Activated CD8-positive, alpha-beta memory T cell treated with anti-CD3 and anti-CD28 coated beads for 4 hours (primary cell): ENCODE measurements around the gene BBS9.
"Not testable (repeated sequence)": the region's sequence is repeated elsewhere in the genome, so short reads cannot be mapped to it uniquely, and the experiment has no call there.

Experiments used
- DNase-seq, 2 donors: peaks; one replicate each; pipeline ENCODE4 v3.0.0-alpha.2; 2020; ENCODE audit warnings: low read depth in 2 of 2

Gene BBS9

DNA sequence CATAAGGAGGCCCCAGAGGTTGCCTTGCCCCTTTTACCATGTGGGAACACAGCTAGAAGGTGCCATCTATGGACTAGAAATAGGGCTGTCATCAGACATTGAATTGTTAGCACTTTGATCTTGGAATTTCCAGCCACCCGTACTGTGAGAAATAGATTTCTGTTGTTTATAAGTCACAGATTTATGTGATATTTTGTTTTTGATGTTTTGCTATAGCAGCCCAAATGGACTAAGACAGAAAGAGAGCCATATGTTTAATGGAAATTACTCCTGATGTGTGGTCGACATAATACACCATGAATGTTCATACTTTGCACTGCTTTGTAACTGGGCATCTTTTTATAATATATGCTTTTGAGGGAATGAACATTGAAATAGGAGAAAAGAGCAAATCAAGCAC is 302.2 kb downstream of the BBS9 start:
- DNase-seq = no peak

DNA sequence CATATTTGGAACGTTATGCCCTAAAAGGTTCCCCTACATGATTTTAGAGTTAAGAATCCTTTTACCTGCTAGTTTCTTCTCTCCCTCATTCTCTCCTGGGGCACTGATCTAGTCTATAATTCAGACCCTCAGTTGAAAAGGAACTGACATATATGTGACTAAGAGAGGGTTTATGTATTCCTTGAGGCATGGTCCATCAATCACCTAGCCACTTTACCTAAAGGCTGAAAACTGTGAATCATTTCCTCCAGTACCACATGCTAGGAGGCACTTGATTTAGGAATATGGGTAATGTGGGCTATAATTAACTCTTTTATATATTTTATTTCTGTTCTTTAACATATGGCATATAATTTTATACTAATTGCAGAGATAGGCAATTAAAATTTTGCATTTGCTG is 303.5 kb downstream of the BBS9 start:
- no peak for DNase-seq

DNA sequence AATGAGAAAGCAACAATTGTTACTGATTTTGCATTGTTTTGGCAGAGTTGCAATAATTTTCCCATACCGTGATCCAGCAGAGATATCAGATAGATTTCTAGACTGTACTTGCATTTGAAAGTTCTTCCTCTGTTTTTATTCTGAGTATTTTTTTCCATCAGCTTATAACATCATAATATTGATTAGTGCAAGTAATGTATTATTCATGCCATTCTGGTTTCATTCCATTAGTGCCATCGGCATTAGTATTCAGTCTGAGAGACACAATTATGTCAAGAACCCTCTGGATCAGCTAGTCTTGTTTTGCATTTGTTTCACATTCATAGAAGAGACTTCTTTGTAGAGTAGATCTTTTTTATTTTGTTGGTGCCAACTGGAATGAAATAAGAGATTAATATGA is 304.0 kb downstream of the BBS9 start:
- no peak for DNase-seq

DNA sequence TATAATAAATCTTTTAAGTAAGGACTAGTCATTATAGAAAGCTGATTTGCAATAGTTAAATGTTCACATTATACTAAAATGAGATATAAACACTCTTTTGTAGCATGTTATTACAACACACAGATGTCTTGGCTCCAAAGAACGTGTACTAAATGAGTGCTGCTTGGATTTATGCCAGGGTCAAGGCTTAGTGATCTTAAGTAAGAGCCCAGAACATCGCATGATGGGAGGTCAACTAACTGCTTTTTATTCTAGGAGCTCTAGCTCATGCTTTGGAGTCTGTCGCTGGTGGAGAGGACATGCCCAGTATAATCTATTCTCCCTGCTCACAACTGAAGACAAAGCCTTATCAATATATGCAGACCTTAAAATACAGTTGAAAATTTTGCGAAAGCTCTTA is 315.1 kb downstream of the BBS9 start:
- DNase-seq = no peak

DNA sequence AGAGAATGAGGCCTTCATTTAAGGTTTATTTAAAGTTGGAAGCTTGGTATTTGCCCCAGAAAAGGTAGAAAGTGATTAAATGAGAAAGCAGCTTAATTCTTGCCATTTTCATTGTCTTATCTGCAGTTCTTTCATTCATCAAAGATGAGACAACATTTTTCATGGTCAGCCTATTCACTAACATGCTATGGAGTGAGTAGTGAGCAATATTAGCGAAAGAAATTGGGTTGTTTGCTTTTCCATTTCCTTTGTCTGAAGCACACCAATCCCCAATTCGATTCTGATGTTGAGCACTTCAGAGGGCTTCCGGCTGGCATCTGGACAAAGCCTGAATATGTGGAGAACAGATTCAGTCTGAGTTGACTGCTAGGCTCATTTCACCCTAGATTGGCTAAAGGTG is 317.2 kb downstream of the BBS9 start:
- DNase-seq = no peak

DNA sequence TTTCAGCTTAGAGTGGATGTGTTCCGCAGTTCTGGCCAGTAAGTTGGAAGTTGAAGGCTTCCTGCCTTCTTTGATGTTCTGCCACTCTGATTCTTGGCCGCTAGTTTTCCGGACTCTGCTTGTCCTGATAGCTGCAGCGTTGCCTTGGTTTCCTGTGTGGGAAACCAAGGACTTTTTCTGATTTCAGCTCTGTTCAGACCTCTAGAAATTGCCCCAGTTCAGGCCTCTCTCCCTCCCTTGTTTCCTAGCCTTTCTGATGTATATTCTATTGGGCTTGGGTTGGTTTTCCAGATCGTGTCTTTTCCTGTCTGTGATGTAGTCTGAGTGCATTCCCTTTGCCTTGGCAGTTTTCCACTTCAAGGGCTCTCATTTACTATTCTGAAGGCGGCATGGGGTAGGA is 318.7 kb downstream of the BBS9 start:
- DNase-seq = no peak

DNA sequence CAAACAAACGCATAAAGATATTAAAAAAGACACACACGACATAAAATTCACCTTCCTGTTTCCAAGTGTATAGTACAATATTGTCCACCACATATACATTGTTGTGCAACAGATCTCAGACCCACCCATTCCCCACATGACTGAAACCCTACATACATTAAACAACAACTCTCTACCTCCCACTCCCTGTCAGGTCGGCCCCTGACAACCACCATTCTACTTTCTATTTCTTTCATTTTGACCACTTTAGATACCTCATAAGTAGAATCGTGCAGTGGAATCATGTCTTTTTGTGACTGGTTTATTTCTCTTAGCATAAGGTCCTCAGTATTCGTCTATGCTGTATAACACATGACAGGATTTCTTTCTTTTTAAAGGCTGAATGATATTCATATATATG is 320.5 kb downstream of the BBS9 start:
- no peak for DNase-seq

DNA sequence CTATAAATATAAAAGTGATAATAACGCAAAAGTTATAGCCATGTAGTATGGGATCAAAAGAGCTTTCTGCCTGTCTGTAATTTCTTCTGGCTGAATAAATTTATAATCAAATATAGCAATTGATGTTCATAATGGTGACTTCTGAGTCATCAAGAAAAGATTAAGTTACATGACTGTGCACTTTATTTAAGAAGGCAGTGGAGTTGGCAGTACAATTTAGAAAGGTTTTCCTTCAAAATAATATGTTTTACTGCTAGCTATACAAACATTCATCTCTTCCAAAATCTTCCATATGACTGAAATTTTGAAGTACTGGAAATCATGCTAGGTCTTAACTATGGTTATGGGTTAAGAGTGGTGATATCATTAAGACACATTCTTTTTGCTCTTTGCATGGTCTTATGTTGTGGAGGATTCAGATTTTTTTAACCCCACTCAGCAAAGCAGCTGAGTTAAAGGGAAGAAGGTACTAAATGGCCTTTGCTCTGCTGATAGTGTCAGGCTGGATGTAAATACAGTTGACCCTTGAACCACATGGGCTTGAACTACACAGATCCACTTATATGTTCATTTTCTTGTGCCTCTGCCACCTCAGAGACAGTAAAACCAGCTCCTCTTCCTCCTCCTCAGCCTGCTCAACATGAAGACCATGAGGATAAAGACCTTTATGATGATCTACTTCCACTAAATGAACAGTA is 323.6 kb downstream of the BBS9 start:
- no peak for DNase-seq

DNA sequence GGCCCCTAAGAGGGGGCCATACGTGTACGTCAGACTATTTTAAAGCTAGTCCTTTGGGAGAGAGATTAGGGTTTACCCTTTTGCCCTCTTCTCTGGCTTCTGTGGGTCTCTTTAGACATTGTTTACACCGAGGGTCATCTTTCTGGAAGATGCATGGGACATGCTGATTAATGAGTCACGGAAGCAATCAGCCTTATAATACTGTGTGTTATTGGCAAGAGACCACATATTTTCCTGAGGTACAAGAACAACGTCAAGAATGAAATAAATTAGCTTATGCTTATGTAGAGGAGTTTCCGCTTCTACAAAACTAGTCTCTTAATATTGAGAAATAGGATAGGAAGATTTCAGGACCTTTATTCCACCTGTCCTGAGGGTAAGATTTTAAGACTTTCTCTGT is 327.7 kb downstream of the BBS9 start:
- DNase-seq = no peak

DNA sequence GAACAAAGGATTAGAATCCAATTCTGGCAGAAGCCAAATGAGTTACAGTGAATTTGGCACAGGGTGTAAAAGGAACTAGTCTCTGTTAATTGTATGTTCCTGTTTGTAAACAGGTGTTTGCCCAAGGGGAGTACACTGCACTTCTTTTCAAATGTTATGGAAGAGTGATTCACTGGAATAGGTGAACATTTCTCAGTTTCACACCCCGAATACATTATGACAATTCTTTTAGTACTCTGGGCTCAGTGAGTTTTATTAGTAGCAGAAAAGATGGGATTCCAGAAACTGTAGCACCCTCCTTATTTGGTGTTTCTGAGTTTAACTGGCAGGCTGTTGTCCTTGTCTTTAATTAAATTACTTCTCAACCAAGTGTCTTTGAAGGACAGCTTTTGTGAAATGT is 329.2 kb downstream of the BBS9 start:
- no peak for DNase-seq

DNA sequence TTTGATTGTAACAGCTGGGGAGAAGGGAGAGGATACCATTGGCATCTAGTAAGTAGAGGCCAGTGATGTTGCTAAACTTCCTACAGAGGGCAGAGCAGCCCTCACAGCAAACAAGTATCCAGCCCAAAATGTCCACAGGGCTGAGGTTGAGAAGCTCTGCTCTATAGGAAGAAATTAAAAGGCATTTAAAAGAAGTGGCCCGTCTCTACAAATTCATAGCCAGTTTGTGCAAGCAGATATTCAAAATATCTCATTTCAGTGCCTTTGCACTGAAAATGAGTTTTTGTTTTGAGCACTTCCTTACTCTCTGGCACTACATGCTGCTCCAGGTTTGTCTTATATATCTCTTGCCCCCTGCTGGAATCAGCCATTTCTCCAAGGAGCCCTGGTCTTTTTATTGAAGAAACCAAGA is 330.0 kb downstream of the BBS9 start:
- DNase-seq = no peak

DNA sequence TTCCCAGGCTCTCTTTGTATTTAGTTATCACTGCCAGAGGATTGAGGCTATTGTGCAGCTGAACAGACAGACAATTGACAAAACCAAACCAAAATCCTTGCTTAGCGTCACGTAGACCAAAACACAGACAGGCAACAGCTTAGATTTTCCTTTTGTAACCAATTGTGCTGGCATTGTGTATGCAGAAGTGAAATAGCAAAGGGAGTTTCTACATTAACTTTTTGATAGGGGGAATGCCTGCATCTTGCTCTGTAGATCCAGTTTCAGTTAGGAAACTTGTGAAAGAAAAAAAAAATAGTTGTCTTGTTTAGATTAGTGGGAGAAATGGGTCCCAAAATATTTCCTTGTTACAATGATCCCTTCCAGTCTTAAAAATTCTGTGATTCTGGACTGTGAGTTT is 333.8 kb downstream of the BBS9 start:
- no peak for DNase-seq

DNA sequence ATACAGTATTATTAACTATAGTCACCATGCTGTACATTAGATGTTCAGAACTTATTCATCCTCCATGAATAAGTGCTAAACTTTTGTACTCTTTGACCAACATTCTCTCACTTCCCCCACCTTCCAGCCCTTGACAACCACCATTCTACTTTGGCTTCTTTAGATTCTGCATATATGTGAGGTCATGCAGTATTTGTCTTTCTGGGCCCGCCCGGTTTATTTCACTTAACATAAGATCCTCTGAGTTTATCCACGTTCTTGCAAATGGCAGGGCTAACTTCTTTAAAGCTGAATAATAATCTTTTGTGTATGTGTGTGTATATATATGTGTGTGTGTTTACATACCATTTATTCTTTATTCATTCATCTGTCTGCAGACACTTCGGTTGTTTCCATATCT is 336.8 kb downstream of the BBS9 start:
- no peak for DNase-seq

DNA sequence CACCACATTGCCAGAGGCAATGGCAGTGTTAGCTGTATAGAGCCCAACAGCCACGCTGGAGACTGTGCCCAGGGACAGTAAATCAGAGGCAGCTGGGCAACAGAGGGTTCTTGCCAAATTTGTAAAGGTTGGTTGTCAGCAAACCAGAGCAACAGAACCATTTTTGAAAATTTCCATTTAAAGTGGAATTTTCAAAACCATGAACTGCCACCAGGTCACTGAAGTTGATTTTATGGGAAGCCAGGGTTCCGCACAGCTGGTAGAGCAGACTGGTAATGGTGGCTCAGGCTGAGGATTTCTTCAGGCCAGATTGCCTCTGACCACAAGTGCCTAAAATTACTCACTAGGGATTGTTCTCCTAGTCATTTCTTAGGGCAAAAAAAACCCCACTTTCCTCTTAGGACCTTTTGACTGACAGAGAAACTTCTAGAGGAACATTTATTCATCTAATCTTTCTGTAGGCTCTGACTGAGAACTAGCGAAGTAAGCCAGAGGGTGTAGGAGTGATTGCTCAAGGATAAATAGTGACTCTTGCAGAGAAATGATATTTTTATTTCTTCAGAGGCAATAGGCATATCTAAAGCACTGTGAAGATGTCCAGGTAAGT is 342.4 kb downstream of the BBS9 start:
- DNase-seq = no peak

DNA sequence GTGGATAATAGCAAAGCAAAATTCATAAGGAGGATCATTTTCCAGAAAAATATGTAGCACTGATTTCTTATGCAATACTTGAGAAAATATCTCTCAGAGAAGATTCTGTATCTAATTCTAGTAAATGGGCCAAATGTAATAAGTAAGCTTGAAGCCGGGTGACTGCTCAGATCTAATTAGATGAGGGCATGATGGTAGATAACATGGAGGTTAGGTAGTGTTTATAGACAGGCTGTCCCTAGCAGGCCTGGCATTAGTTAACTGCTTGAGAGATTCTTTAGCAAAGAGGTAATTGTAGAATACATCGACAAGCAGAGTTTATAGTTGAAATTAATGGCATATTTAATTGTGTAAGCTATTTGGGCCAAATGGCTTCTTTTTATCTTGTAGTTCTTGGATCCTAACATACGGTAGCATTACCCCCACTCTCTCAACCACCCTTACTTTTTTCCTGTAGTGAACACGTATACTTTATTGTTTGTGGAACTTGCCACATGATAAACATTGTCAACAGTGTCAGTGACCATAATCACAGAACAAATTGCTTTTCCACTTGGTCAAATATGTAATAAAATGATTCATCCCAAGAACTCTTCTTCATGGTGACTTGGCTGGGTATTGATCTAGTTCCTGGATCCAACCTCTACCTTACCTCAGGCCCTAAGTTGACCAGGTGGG is 343.1 kb downstream of the BBS9 start:
- DNase-seq = no peak

DNA sequence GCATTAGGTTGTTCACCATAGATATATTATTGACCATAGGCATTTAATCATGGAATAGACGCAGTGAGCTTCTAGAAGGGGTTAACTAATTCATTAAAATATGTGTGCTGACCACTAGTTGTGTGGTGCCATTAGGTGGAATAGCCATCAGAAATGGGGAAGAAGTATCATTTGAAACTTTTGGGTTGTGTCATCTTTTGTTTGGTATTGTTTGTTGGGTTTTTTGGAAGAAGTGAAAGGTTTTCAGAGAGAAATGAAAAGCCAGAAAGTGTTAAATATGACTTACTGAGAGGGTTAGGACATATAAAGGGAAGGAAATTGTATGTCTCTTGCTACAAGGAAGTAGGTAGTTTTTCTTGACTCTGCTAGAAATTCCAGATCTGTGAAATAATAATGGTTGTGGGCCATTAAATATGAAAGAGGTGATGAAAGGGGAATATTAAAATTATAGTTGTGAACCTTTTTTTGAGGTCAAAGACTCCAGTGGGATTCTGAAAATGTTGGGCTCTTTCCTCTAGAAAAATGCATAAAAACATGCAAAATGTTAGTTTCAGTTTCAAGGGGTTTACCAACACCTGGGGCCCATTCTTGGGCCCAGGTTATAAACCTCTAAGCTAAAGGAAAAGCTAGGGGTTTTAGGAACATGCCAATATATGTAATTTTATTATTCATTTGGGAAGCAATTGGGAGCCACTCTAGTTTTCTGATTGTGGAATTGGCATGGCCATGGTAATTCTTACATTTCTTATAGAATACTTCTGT is 348.5 kb downstream of the BBS9 start:
- no peak for DNase-seq

DNA sequence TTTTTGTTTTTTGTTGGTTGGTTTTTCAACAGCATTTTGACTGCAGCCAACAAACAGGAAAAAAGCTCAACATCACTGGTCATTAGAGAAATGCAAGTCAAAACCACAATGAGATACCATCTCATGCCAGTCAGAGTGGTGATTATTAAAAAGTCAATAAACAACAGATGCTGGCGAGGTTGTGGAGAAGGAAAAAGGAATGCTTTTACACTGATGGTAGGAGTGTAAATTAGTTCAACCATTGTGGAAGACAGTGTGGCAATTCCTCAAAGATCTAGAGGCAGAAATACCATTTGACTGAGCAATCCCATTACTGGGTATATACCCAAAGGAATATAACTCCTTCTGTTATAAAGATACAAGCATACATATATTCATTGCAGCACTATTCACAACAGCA is 355.1 kb downstream of the BBS9 start:
- DNase-seq = not testable (repeated sequence)

DNA sequence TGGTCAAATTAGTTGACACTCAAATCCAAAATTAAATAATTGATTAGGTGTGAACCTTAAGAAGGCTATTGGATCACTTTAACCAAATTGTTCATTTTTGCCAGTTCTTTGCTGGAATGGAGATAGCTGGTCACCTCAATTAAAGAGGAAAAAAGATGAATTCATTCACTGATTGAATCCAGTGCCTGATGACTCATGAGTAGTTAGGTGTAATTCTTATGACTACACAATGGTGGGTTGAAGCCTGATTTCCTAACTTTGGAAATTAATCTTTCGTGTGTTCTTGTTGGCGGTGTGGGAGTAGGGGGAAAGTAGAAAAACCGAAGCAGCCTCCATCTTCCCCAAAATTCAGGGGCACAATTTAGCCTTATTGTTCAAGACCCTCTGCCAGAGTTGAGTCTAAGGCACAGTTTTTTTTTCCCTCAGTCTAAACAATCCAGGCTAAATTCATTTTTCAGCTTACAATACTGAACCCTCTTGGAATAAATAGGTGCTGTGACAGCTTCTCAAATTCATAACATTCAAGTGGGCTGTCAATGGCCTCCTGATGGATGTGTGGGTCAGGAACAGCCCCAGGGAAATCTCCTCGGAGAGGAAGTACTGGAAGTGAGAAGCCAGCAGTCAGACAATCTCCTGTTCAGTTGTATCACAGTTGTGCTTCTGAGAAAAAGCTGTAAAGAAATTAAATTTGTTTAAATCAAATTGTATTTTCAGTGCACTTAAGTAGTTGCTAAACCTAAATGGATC is 356.6 kb downstream of the BBS9 start:
- no peak for DNase-seq

DNA sequence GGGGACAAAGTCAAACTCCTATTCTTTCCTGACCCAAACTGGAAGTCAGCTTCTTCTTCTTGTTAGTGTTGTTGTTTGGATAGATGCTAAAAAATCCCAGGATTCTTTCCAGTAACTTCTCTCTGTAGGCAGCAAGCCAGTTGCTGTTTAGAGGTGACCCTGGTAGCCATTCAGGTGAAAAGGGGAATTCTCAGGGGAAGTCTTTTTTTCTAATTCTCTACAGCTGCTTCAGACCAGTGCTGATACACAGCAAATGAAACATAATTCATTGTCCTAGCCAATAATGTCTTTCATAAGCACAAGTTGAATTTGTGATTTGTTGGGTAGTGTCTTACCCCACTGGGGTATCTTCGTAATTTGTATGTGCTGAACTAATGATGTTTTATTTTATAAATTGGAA is 357.3 kb downstream of the BBS9 start:
- DNase-seq = no peak

DNA sequence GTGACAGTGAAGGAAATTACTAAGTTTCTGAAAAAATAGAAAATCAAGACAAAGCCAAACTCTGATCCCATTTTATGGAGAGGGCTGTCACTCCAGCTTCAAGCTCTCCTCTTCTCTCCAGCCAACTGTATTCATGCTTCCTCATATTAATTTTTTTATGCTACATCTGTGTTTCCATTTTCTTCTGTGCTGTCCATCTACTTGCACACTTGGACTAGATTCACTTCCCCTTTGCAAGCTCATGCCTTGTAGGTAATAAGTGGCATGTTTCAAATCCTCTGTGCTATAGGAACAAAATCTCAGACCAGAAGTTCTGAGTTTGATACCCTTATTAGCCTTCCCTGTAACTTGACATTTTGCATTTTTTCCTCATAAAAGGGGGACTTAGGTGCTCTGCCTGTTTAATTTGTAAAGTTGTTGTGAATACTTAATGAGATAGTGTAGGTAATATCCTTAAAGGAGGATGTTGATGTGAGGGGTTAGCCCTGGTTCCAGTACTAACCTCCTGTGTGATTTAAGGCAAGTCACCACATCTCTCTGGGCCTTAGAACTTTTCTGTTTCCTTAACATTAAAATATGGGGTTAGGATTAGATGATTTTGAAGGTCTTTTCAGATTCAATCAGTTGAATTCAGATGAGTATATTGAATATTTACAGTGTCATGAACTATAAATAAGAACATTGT is 358.8 kb downstream of the BBS9 start:
- no peak for DNase-seq

DNA sequence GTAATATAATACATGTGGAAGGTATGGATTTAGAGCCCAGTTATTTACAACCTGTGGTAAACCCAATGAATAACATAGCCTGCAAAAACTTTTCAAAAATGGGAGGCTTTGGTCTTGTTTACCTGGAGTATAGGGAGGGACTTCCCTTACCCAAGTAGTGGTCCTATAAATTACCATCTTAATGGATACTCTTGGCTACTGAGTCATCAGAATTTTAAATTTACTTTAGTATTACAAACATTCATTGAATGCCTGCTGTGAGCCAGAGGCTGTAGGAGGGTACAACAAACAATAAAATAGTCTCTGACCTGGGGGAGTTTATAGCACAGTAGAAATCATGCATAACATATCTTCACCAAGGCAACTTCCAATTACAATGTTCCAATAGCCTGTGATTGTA is 365.1 kb downstream of the BBS9 start:
- DNase-seq = no peak
